GM18498 (cell line): ENCODE data around the gene THRAP3.
"Not testable (repeated sequence)": the region's sequence is repeated elsewhere in the genome, so short reads cannot be mapped to it uniquely, and the experiment has no call there.

ENCODE experiments used
- ATAC-seq: cut with Tn5 transposase; IDR thresholded peaks from one replicate; pipeline ENCODE4 v1.9.1; 2021; ENCODE audit warnings: mild to moderate bottlenecking, moderate library complexity; ENCODE audit not compliant: unreplicated experiment

THRAP3 gene, protein sequence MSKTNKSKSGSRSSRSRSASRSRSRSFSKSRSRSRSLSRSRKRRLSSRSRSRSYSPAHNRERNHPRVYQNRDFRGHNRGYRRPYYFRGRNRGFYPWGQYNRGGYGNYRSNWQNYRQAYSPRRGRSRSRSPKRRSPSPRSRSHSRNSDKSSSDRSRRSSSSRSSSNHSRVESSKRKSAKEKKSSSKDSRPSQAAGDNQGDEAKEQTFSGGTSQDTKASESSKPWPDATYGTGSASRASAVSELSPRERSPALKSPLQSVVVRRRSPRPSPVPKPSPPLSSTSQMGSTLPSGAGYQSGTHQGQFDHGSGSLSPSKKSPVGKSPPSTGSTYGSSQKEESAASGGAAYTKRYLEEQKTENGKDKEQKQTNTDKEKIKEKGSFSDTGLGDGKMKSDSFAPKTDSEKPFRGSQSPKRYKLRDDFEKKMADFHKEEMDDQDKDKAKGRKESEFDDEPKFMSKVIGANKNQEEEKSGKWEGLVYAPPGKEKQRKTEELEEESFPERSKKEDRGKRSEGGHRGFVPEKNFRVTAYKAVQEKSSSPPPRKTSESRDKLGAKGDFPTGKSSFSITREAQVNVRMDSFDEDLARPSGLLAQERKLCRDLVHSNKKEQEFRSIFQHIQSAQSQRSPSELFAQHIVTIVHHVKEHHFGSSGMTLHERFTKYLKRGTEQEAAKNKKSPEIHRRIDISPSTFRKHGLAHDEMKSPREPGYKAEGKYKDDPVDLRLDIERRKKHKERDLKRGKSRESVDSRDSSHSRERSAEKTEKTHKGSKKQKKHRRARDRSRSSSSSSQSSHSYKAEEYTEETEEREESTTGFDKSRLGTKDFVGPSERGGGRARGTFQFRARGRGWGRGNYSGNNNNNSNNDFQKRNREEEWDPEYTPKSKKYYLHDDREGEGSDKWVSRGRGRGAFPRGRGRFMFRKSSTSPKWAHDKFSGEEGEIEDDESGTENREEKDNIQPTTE

DNA sequence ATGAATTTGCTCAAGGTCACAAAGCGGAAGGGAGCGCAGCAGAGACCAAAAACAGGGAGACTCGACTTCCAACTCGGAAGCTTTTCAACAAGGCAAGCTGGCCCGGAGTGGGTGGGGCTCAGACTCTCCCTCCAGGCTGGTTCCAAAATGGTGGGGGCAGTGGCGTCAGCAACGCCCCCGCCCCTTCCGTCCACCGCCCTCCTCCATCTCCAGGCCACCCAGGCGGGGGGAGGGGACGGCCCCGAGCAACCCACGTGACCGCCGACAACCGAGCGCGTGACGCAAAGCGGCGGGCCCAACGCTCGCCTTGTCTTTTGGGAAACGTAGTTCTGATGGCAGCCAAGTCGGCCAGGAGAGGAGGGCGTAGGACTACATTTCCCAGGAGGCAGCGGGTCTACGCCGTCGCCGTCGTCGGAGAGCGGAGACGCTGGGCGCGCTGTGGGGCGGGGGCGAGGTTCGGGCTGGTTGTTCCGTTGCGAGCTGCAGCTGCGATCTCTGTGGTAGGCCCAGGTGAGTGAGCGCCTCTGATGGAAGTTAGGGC, at the start of gene THRAP3:
Gene THRAP3 (plus strand): TSS at position 448 of the 541 bp plus-strand sequence. CDS start 58,121 bp downstream, outside the sequence.
- ATAC-seq: peak; percentile 89

DNA sequence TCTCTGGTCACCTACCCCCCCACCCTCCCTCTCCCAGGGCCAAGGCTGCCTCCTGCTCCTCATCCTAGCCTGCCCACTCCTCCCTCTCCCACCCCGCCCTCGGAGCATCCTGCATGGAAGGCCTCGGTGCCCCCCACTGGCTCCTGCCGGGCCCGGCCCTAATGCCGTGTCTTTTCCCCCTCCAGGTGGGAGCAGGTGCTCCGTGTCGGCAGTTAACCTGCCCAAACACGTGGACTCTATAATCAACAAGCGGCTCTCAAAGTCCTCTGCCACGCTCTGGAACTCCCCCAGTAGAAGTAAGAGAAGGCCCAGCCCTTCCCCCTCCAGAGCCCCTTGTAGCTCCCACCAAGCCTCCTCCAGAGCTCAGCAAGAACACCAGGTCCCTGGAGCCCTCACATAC, 49.5 kb upstream of the THRAP3 start:
- no peak for ATAC-seq

DNA sequence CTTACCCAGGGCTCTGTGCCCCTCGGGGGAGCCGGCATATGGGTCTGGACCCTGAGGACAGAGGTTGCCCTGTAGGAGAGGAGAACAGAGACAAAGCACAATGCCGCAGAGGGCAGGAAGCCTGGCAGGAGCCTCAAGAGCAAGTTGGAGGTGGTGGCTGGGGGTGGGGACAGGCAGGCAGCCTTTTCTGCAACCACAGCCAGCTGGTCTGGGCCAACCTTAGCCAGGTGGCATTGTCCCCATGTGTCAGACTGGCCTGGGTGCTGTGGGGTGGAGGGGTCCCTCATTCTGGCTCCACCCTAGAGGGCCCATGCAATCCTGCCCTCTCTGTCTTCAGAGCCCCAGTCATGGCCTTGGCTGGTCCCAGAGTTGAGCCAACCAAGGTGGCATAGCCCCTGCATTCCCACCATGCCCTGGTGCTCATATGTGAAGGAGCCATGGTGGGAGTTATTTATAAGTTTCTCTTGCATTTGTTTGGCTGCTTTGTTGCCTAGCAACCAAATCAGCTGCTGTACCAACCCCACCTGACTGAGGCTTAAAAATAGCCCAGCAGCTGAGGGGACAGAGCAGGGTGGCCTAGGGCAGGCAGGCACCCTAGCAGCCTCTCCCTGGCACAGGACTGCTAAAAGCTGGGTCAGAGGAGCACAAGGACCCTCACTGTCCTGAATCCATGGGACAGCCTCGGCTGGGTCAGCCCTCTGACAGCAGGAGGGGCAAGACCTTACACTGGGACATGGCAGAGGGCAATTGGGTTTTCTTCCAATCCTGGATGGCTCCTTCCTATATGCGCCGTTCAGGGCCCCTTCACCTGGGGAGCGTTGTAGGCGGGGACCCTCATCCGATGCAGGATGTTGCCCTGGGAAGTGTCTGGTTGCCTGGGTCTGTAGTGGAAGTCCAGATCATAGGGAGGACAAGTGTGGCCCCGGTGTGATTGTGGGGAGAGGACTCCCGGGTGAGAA, 48.8 kb upstream of the THRAP3 start:
- ATAC-seq: peak; percentile 52

DNA sequence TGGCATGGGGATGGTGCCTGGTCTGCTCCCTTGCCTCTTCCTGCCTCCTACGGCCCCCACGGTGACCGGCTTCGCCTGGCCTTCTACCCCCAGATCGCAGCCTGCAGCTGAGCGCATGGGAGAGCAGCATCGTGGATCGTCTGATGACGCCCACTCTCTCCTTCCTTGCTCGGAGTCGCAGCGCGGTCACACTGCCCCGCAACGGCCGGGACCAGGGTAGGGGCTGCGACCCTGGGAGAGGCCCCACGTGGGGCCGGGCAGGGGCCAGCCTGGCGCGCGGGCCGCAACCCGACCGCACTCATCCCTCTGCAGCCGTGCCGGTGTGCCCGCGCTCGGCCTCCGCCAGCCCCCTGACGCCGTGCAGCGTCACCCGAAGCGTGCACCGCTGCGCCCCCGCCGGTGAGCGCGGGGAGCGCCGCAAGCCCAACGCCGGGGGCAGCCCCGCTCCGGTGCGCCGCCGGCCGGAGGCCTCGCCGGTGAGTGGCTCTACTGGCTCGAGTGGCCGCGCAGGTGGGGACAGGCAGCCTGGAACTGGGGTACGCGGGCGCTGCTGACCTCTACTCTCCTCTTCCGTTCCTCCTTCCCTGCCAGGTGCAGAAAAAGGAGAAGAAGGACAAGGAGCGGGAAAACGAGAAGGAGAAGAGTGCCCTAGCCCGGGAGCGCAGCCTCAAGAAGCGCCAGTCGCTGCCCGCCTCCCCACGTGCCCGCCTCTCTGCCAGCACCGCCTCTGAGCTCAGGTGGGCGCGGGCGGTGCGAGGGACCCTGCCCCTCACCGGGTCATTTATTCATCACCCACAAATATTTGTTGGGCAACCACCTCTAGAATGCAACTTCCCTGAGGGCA, 47.9 kb upstream of the THRAP3 start:
- no peak for ATAC-seq

DNA sequence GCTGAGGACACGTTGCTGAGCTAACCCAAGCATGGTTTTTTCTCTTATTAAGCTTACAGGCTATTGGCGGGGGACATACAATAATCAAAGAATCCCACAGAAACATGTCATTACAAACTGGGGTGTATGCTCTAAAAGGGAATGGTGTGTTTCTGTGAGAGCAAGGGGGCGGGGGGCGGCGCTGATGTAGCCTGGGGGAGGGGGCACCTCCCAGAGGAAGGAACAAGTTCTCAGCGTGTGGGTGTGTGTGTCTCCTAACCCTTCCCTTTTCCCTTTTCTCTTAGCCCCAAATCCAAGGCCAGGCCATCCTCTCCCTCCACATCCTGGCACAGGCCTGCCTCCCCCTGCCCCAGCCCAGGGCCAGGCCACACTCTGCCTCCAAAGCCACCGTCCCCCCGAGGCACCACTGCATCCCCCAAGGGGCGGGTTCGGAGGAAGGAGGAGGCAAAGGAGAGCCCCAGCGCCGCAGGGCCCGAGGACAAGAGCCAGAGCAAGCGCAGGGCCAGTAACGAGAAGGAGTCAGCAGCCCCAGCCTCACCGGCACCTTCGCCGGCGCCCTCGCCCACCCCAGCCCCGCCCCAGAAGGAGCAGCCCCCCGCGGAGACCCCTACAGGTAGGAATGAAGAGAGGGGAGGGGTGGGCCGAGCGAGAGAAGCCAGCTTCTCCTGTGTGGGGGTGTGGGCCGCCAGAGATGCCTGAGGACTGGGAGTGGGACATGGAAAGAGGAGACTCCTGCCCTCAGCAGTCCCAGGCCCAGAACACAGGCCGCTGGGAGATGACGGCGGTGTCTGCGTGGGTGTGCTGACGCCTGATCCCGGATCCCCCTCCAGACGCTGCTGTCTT, 46.4 kb upstream of the THRAP3 start:
- ATAC-seq: no peak

DNA sequence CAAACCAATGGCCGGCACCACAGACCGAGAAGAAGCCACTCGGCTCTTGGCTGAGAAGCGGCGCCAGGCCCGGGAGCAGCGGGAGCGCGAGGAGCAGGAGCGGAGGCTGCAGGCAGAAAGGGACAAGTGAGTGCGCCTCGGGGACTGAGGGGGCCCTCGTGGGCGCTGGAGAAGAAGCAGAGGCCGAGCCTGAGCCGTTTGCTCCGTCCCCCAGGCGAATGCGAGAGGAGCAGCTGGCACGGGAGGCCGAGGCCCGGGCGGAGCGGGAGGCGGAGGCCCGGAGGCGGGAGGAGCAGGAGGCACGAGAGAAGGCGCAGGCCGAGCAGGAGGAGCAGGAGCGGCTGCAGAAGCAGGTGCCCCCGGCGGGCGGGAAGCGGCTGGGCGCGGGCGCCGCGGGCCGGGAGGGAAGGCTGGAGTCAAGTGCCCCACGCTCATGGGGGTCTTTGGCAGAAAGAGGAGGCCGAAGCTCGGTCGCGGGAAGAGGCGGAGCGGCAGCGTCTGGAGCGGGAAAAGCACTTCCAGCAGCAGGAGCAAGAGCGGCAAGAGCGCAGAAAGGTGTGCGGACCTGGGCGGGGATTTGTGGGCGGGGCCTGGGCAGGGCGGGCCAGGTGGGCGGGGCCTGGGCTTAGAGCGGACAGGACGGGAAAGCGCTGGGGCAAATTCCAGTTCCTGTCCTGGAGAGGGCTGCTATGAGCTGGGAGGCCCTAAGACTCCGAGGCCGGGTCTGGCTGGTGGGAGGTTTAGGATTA, 45.6 kb upstream of the THRAP3 start:
- no peak for ATAC-seq

DNA sequence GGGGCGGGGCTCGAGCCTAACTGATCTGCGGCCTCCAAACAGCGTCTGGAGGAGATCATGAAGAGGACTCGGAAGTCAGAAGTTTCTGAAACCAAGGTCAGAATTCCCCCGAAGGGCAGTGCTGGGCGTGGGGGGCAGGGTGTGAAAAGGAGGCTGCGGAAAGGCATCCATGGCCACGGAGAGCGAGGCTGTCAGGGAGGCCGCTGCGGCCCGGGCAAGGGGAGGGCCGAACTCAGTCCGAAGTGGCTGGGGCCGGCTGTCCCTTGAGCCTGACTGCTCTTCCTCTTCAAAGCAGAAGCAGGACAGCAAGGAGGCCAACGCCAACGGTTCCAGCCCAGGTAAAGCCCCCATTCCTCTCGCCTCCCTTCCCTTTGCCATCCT, 45.0 kb upstream of the THRAP3 start:
- no peak for ATAC-seq

DNA sequence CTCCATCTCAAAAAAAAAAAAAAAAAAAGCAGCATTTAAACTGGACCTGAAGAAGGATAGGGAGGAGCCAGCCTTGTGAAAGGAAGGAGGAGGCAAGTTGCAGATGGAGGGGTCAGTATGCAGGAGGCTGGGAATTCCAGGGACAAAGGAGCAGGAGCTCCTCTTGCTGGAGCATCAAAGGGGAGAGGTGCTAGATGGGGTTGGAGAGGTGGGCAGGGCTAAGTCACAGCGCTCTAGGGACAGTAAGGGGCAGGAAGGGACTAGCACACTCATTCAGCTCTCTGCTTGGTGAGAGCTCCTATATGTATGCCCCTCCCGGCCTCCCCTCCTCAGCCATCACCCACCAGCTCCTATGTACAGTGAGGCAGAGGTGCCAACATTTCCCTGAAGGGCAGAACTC, 41.5 kb upstream of the THRAP3 start:
- no peak for ATAC-seq

DNA sequence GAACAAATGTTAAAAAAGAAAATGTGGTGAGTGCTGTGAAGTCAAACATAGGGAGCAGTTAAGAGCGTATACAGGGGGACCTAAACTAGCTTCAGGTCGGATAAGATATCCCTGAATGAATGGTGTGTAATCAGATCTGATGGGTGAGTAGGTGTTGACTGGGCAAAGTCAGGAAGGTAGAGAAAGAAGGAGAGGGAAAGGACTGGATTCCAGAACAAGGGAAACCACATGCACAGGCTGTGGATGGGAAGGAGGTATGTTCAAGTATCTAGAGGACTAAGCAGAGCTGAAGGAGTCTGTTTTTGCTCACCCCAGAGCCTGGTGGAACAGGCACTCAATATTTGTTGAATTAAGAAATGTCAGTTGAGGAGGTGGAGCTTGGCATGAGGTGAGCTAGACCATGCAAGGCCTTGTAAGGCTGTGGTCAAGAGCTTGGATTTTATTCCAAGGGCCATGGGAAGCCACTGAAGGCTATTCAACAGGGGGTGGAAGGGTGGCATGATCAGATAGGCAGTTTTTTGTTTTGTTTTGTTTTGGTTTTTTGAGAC, 40.9 kb upstream of the THRAP3 start:
- ATAC-seq: no peak

DNA sequence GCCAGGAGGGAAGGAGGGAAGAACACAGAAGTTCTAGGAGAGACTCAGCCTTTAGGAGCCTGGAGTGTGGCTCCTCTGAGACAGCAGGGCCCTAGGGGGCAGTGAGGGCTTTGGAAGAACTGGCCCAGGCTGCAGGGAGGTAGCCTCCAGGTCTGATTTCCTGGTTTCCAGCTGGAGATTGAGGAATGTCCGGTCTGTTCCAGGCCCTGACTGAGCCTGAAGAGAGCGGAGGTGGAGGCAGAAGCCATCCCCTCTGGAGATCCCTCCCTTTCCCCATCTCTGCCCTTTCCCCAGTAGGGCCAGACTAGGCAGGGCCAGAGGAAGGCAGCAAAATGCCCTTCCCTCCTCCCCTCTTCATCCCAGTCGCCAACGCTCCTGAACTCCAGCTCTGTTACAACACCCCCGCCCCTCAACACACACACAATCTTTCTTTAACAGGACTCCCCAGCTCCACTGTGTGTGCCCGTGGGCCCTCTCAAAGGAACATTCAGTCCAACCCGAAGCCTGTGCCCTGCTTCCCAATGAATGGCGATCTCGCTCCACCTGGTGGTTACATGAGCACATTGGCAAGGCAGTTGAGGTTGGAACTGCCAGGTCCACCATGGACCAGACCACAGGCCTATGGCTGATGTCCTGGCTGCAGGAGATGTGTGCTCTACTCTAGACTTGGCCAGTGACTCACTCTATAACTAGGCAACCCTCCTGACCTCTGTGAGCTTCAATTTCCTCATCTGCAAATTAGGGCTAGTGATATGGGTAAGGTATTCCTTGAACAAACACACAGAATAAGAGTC, 36.2 kb upstream of the THRAP3 start:
- ATAC-seq: peak; percentile 68

DNA sequence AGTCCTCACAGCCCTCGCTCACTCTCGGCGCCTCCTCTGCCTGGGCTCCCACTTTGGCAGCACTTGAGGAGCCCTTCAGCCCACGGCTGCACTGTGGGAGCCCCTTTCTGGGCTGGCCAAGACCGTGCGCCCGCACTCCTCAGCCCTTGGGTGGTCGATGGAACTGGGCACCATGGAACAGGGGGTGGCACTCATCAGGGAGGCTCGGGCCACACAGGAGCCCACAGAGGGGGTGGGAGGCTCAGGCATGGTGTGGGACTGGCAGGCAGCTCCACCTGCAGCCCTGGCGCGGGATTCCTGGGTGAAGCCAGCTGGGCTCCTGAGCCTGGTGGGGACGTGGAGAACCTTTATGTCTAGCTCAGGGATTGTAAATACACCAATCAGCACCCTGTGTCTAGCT, 27.4 kb upstream of the THRAP3 start:
- ATAC-seq: not testable (repeated sequence)

DNA sequence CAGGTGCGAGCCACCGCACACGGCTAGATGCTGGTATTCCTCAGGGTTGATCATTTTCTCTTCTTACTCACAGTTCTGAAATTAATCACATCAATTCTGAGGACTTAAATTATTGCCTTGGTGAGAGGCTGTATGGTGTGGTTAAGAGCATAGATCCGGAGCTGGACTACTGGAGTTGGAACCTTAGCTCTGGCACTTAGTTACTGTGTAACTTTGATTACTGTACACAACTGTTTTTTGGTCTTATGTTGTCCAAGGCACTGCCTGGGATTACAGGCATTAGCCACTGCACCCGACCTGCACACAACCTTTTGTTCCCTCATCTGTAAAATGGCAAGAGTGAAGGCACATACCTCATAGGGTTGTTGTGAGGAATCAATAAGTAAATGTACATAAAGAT, 25.6 kb upstream of the THRAP3 start:
- ATAC-seq: no peak

DNA sequence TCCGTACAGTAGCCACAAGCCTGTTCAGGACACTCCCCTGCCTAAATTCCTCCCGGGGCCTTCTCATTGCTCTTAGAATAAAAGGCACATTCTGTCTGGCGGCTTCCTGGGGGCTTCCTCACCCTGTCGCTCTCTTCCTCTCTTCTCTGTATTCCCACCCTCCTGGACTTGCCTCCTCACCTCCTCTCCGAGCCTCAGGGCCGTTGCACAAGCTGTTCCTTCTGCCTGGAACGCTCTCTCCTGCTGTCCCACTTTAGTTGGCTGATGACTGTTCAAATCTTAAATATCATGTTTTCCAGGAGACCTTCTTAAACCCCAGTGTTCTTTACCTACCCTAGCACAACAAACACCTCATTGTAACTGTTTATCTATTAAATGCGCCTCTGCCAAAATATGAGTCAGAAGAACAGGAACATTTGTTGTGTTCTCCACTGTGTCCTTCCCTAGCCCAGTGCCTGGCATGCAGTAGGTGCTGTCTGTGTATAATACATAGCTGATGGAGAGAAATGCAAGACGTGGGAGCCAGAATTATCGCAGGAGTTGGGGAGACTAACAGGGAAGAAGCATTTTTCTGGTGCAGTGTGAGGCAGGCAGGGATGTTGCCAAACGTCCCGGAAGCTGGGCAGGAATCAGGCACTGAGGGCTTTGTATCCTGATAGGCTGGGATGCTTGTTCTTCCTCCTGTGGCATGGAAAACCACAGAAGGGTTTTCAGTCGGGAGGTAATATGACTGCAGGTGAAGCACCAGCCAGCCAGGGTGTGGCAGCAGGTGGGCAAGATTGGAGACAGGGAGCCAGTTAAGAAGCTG, 24.1 kb upstream of the THRAP3 start:
- ATAC-seq: no peak

DNA sequence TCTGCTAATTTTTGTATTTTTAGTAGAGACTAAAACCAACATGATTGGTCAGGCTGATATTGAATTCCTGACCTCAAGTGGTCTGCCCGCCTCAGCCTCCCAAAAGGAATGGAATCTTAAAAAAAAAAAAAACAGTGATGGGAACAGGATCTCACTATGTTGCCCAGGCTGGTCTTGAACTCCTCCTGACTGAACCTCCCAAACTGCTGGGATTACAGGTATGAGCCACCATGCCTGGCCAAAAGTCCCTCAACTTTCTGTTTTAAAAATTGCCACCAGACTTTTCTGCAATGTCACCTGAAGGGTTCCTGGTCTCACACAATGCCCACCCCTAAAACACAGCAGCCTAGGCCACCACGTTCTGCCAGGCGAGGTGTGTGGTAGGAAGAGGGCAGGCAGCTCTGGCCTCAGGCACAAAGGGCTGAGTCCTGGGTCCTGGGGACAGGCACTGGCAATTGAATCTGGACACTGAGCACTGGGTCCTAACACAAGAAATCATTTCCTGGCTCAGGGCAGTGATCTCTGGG, 21.2 kb upstream of the THRAP3 start:
- no peak for ATAC-seq

DNA sequence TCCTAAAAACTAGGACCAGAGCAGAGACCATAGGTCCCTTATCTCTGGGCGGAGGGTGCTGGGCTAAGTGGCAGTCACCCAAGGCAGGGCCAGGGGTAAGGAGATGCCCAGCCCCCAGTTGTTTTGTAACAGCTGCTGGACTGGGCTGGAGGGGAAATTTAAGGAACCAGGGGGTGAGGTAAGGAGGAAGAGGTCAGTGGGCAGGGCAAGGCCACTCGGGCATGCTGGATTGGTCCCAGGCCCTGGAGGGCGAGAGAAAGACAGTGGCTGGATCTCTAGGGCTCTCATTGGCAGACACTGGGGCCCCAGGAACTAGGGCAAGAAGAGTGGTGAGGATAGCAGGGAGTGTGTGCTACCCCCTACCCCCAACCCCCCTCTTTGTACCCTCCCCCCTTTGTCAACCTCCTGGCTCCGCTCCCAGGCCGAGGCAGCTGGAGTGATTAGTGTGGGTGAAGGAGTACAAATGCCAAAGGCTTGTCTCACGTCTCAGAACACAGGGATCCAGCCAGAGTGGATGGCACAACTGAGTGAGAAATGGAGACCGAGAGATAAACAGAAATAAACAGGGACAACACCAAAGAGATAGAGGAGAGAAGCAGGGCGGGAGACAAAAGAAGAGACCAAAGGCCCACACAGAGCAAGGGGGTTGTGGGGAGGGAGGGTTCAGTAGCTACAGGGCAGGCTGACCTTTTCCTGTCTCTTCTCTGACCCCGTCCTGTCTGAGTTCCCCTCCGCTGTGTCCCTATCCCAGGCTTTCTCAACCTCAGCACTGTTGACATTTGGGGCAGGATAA, 20.5 kb upstream of the THRAP3 start:
- no peak for ATAC-seq
